Measurements from ENCODE around the gene CDC16. TPM values are rescaled to one million over a fixed set of nuclear protein-coding genes. Genes with fewer than 3 reads are reported as not detected.

The CDC16 gene
- total and polyA plus RNA-seq, 9 donors: 50.4 to 82.2 (median 67.9) TPM

- peaks cover 6% of the 10 kb centered on the region for H3K9me3 ChIP-seq (replicated peaks; ENCODE audit: control insufficient read depth, low read depth, low read length)
- peaks cover 22% of the 10 kb centered on the region for H3K27me3 ChIP-seq (ENCODE audit: control insufficient read depth, insufficient read depth, low read length)
- no peaks in the 10 kb centered on the region for H3K36me3 ChIP-seq (ENCODE audit: control insufficient read depth, insufficient read depth, low read length)
- peaks cover 9% of the 10 kb centered on the region for H3K4me1 ChIP-seq (ENCODE audit: control insufficient read depth, insufficient read depth, low read length)
- no peak overlapping the region for H3K4me3 ChIP-seq (ENCODE audit: low read length)
- DNase-seq: no peak
- WGBS (ENCODE audit: insufficient coverage): 41% methylated on average over 2 of the region's 6 CpGs
- H3K27ac ChIP-seq (ENCODE audit: low read length): no peak overlapping the region
Observed at GRCh38 chr13:114202581-114202980, 32.1 kb upstream of the CDC16 start.

- Histone ChIP-seq H3K4me3 (ENCODE audit: low read length) (no peak overlapping the region), H3K27ac (ENCODE audit: low read length) (no peak overlapping the region), H3K36me3 (ENCODE audit: control insufficient read depth, insufficient read depth, low read length) (no peaks in the 10 kb centered on the region), H3K9me3 (replicated peaks; ENCODE audit: control insufficient read depth, low read depth, low read length) (peaks cover 6% of the 10 kb centered on the region), H3K4me1 (ENCODE audit: control insufficient read depth, insufficient read depth, low read length) (peaks cover 9% of the 10 kb centered on the region), H3K27me3 (ENCODE audit: control insufficient read depth, insufficient read depth, low read length) (peaks cover 20% of the 10 kb centered on the region)
- WGBS (ENCODE audit: insufficient coverage): 53% methylated on average over 2 of the region's 4 CpGs
- no peak for DNase-seq
Observed at GRCh38 chr13:114203536-114203935, 31.2 kb upstream of the CDC16 start.

DNA sequence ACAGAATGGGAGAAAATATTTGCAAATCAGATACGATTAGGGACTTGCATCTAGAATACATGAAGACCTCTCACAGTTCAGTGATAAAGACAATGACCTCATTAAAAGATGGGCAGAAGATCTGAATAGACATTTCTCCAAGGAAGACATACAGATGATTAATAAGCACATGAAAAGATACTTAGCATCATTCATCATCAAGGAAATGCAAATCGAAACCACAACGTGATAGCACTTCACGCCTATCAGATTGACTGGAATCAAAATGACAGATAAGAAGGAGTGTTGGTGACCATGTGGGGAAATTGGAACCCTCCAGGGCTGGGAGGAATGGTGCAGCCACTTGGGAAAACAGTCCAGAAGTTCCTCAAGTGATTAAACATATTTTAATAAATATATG, 29.8 kb upstream of the CDC16 start:
- Histone ChIP-seq H3K4me1 (ENCODE audit: control insufficient read depth, insufficient read depth, low read length) (peaks cover 9% of the 10 kb centered on the region), H3K36me3 (ENCODE audit: control insufficient read depth, insufficient read depth, low read length) (no peaks in the 10 kb centered on the region), H3K27me3 (ENCODE audit: control insufficient read depth, insufficient read depth, low read length) (peaks cover 16% of the 10 kb centered on the region), H3K4me3 (ENCODE audit: low read length) (no peak overlapping the region), H3K27ac (ENCODE audit: low read length) (no peak overlapping the region), H3K9me3 (replicated peaks; ENCODE audit: control insufficient read depth, low read depth, low read length) (peaks cover 6% of the 10 kb centered on the region)
- no peak for DNase-seq
- WGBS (ENCODE audit: insufficient coverage): no CpG with 5 or more reads among the region's 4 CpGs

GRCh38 chr13:114208134-114208533, 26.6 kb upstream of the CDC16 start:
- H3K4me1 ChIP-seq (ENCODE audit: control insufficient read depth, insufficient read depth, low read length): no peaks in the 10 kb centered on the region
- peaks cover 6% of the 10 kb centered on the region for H3K27me3 ChIP-seq (ENCODE audit: control insufficient read depth, insufficient read depth, low read length)
- H3K36me3 ChIP-seq (ENCODE audit: control insufficient read depth, insufficient read depth, low read length): no peaks in the 10 kb centered on the region
- peaks cover 6% of the 10 kb centered on the region for H3K9me3 ChIP-seq (replicated peaks; ENCODE audit: control insufficient read depth, low read depth, low read length)
- H3K4me3 ChIP-seq (ENCODE audit: low read length): no peak overlapping the region
- WGBS (ENCODE audit: insufficient coverage): no CpG with 5 or more reads among the region's 6 CpGs
- no peak for DNase-seq
- H3K27ac ChIP-seq (ENCODE audit: low read length): no peak overlapping the region

DNA sequence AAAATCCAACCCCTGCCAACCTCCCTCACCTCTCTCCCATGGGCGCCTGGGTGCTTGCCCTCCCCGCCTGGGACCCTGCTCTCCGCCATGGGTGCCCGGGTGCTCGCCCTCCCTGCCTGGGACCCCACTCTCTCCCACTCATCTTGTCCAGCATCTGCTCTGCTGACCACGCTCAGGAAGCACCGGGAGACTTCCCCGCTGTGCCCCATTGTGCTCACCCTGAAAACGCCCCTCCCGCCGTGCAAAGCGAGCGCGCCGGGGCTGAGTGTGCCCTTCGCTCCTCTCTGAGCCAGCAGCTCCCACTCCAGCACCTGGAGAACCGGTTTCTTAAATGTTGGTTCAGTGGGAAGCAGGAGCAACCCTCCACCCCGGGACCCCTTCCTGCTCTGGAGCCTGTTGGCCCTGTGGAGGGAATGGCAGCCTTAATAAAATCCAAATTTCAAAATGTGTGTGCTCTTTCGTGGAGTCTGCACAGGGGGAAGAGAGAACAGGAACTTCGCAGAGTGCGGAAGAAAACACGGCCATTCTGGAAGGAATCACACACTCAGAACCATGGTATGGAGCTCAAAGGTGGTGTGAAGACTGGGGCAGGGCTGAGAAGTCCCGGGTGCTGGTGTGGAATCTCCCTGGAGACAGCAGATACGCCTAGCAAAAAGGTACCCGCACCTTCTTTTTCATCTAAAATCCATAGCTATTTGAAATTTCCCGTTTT, 23.1 kb upstream of the CDC16 start:
- H3K27me3 ChIP-seq (ENCODE audit: control insufficient read depth, insufficient read depth, low read length): peaks cover 6% of the 10 kb centered on the region
- no peak for DNase-seq
- 74% methylated on average over 13 of the region's 26 CpGs for WGBS (ENCODE audit: insufficient coverage)
- no peak overlapping the region for H3K27ac ChIP-seq (ENCODE audit: low read length)
- H3K36me3 ChIP-seq (ENCODE audit: control insufficient read depth, insufficient read depth, low read length): no peaks in the 10 kb centered on the region
- no peak overlapping the region for H3K4me3 ChIP-seq (ENCODE audit: low read length)
- no peaks in the 10 kb centered on the region for H3K4me1 ChIP-seq (ENCODE audit: control insufficient read depth, insufficient read depth, low read length)
- peaks cover 6% of the 10 kb centered on the region for H3K9me3 ChIP-seq (replicated peaks; ENCODE audit: control insufficient read depth, low read depth, low read length)

GRCh38 chr13:114212158-114212495, 22.6 kb upstream of the CDC16 start:
- H3K27ac ChIP-seq (ENCODE audit: low read length): no peak overlapping the region
- H3K4me3 ChIP-seq (ENCODE audit: low read length): no peak overlapping the region
- no peaks in the 10 kb centered on the region for H3K4me1 ChIP-seq (ENCODE audit: control insufficient read depth, insufficient read depth, low read length)
- peaks cover 3% of the 10 kb centered on the region for H3K9me3 ChIP-seq (replicated peaks; ENCODE audit: control insufficient read depth, low read depth, low read length)
- peaks cover 6% of the 10 kb centered on the region for H3K27me3 ChIP-seq (ENCODE audit: control insufficient read depth, insufficient read depth, low read length)
- DNase-seq: no peak
- no peaks in the 10 kb centered on the region for H3K36me3 ChIP-seq (ENCODE audit: control insufficient read depth, insufficient read depth, low read length)
- 77% methylated on average over 2 of the region's 6 CpGs for WGBS (ENCODE audit: insufficient coverage)

GRCh38 chr13:114213980-114214379, 20.7 kb upstream of the CDC16 start:
- 94% methylated on average over 6 of the region's 7 CpGs for WGBS (ENCODE audit: insufficient coverage)
- no peaks in the 10 kb centered on the region for H3K9me3 ChIP-seq (replicated peaks; ENCODE audit: control insufficient read depth, low read depth, low read length)
- H3K36me3 ChIP-seq (ENCODE audit: control insufficient read depth, insufficient read depth, low read length): no peaks in the 10 kb centered on the region
- H3K27ac ChIP-seq (ENCODE audit: low read length): no peak overlapping the region
- DNase-seq: no peak
- H3K4me3 ChIP-seq (ENCODE audit: low read length): no peak overlapping the region
- H3K27me3 ChIP-seq (ENCODE audit: control insufficient read depth, insufficient read depth, low read length): peaks cover 6% of the 10 kb centered on the region
- no peaks in the 10 kb centered on the region for H3K4me1 ChIP-seq (ENCODE audit: control insufficient read depth, insufficient read depth, low read length)

DNA sequence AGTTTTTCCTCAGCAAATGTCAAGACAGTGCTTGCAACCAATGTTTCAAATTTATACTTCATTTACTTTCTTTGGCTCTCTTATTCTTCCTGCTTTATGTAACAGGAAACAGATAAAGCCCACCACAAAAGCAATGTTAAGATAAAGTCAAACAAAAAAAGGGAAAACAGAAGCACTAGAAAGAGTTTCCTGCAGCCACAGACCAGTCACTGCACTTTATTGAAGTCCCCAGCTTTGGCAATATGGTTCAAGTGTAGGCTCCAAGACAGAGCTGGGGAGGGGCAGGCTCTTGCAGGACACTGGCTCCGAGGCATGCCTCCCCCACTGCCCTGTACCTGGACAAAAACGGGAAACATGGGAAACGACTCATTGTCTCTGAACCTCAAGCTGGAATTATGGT, 15.3 kb upstream of the CDC16 start:
- H3K4me3 ChIP-seq (ENCODE audit: low read length): no peak overlapping the region
- H3K27ac ChIP-seq (ENCODE audit: low read length): no peak overlapping the region
- WGBS (ENCODE audit: insufficient coverage): 47% methylated on average over 3 of the region's 3 CpGs
- H3K36me3 ChIP-seq (ENCODE audit: control insufficient read depth, insufficient read depth, low read length): no peaks in the 10 kb centered on the region
- H3K4me1 ChIP-seq (ENCODE audit: control insufficient read depth, insufficient read depth, low read length): no peaks in the 10 kb centered on the region
- peaks cover 6% of the 10 kb centered on the region for H3K27me3 ChIP-seq (ENCODE audit: control insufficient read depth, insufficient read depth, low read length)
- no peak for DNase-seq
- no peaks in the 10 kb centered on the region for H3K9me3 ChIP-seq (replicated peaks; ENCODE audit: control insufficient read depth, low read depth, low read length)

GRCh38 chr13:114222461-114222968, 12.2 kb upstream of the CDC16 start:
- Histone ChIP-seq H3K27ac (ENCODE audit: low read length) (peak overlapping the region; percentile 35), H3K36me3 (ENCODE audit: control insufficient read depth, insufficient read depth, low read length) (no peaks in the 10 kb centered on the region), H3K27me3 (ENCODE audit: control insufficient read depth, insufficient read depth, low read length) (peaks cover 6% of the 10 kb centered on the region), H3K4me3 (ENCODE audit: low read length) (no peak overlapping the region), H3K9me3 (replicated peaks; ENCODE audit: control insufficient read depth, low read depth, low read length) (no peaks in the 10 kb centered on the region), H3K4me1 (ENCODE audit: control insufficient read depth, insufficient read depth, low read length) (peaks cover 5% of the 10 kb centered on the region)
- 46% methylated on average over 8 of the region's 9 CpGs for WGBS (ENCODE audit: insufficient coverage)
- DNase-seq: peak; percentile 57

- H3K4me1 ChIP-seq (ENCODE audit: control insufficient read depth, insufficient read depth, low read length): peaks cover 5% of the 10 kb centered on the region
- H3K36me3 ChIP-seq (ENCODE audit: control insufficient read depth, insufficient read depth, low read length): no peaks in the 10 kb centered on the region
- WGBS (ENCODE audit: insufficient coverage): 85% methylated on average over 13 of the region's 13 CpGs
- no peak for DNase-seq
- H3K27me3 ChIP-seq (ENCODE audit: control insufficient read depth, insufficient read depth, low read length): peaks cover 21% of the 10 kb centered on the region
- H3K9me3 ChIP-seq (replicated peaks; ENCODE audit: control insufficient read depth, low read depth, low read length): no peaks in the 10 kb centered on the region
- no peak overlapping the region for H3K4me3 ChIP-seq (ENCODE audit: low read length)
- no peak overlapping the region for H3K27ac ChIP-seq (ENCODE audit: low read length)
Observed at GRCh38 chr13:114224201-114224600, 10.5 kb upstream of the CDC16 start.

DNA sequence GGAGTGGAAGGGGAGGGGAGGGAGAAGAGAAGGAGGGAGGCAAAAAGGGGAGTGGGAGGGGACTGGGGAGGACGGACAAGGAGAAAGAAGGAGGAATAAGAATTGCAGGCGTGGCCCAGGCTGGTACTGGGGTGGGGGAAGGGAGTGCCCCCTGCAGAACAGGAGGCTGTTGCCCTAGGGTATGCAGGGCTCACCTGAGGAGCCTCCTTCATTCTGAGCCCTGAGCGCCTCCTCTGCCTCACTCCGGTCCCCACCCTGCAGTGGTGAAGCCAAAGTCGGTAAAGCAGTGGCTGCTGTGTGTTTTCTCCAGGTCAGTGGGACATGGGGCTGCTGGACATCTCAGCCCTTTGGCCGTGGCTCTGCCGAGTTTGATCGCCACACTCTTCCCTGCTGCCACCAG, 9.1 kb upstream of the CDC16 start:
- H3K27me3 ChIP-seq (ENCODE audit: control insufficient read depth, insufficient read depth, low read length): peaks cover 34% of the 10 kb centered on the region
- DNase-seq: no peak
- WGBS (ENCODE audit: insufficient coverage): 66% methylated on average over 8 of the region's 8 CpGs
- H3K36me3 ChIP-seq (ENCODE audit: control insufficient read depth, insufficient read depth, low read length): no peaks in the 10 kb centered on the region
- H3K4me1 ChIP-seq (ENCODE audit: control insufficient read depth, insufficient read depth, low read length): peaks cover 5% of the 10 kb centered on the region
- H3K27ac ChIP-seq (ENCODE audit: low read length): no peak overlapping the region
- H3K9me3 ChIP-seq (replicated peaks; ENCODE audit: control insufficient read depth, low read depth, low read length): no peaks in the 10 kb centered on the region
- H3K4me3 ChIP-seq (ENCODE audit: low read length): no peak overlapping the region

Data from muscle of leg (tissue), 11 donors.